HepG2 (cell line): ENCODE data around the gene GNGT2. TPM values are rescaled to one million over a fixed set of nuclear protein-coding genes. Genes with fewer than 3 reads are reported as not detected.
A peak's percentile ranks its signal among the peaks of the same experiment; 100 is the strongest.

Source experiments
- ATAC-seq: fragments of 200-7000 bp; cut with Tn5 transposase; 3 replicates; pipeline ENCODE4 v1.9.1; 2020; ENCODE audit warnings: mild to moderate bottlenecking, moderate library complexity
- BruUV-seq: library from RNA; stranded (reverse); fragments of 400-500 nt; replicated peaks from 2 replicates; lab custom pipeline; 2021; lab: Mats Ljungman, UMichigan
- CTCF ChIA-PET: fragments of 300-600 bp; formaldehyde crosslinking; extraction: SDS; loops from one replicate; lab custom pipeline; 2021; ENCODE audit warnings: low total read pairs, inconsistent platforms, low intra/inter-chr PET ratio; lab: Yijun Ruan, JAX
- POLR2A ChIA-PET: fragments of 350-600 bp; sonication (Branson Sonifier 250); formaldehyde crosslinking; loops from one replicate; lab custom pipeline; 2020; ENCODE audit warnings: antibody characterized with exemption, inconsistent platforms; lab: Yijun Ruan, JAX
- DNase-seq: peaks from one replicate; pipeline ENCODE4 v3.0.0-alpha.2; 2015; ENCODE audit warnings: low spot score
- FAIRE-seq: peaks from 3 replicates; lab custom pipeline; 2011; peaks lifted over from hg19 to GRCh38; lab: Jason Lieb, UNC
- H2AFZ ChIP-seq: one replicate; pipeline ENCODE4 v1.6.1; 2011; ENCODE audit warnings: low read length, inconsistent platforms
- H3K27ac ChIP-seq: fragments of 300-600 bp; 3 replicates; pipeline ENCODE4 v1.8.0; 2011; ENCODE audit warnings: mixed run types, mild to moderate bottlenecking, mixed read lengths, low read length, inconsistent platforms; ENCODE audit not compliant: insufficient read depth; ENCODE audit errors: extremely low read length
- H3K27me3 ChIP-seq, 2 experiments: fragments of 200-600 bp in 1 of 2; 2 replicates in 1 of 2; 3 replicates in 1 of 2; pipeline versions ENCODE4 v1.6.0 to v1.8.0; 2011; ENCODE audit warnings: low read length in 2 of 2, mild to moderate bottlenecking in 2 of 2, moderate library complexity in 2 of 2, inconsistent platforms in 1 of 2; ENCODE audit not compliant: insufficient read depth in 2 of 2, control insufficient read depth in 1 of 2
- H3K36me3 ChIP-seq, 2 experiments: fragments of 200-600 bp in 1 of 2; replicated peaks in 1 of 2; 2 replicates in 1 of 2; 3 replicates in 1 of 2; pipeline versions ENCODE4 v1.5.1 to v1.8.0; 2011; ENCODE audit warnings: low read length in 2 of 2, inconsistent platforms in 1 of 2; ENCODE audit not compliant: insufficient read depth in 2 of 2, control insufficient read depth in 1 of 2
- H3K4me1 ChIP-seq: 2 replicates; pipeline ENCODE4 v1.5.1; 2012; ENCODE audit warnings: low read length, inconsistent platforms; ENCODE audit not compliant: insufficient read depth
- H3K4me2 ChIP-seq: 2 replicates; pipeline ENCODE4 v1.6.0; 2011; ENCODE audit warnings: low read depth, low read length, inconsistent platforms
- H3K4me3 ChIP-seq, 3 experiments: fragments of 200-600 bp in 1 of 3; sonication (generic), shearing (Covaris generic) in 1 of 3; replicated peaks in 1 of 3; 2 replicates each; pipeline ENCODE4 v1.5.1; 2011 to 2016; ENCODE audit warnings: low read length in 3 of 3, inconsistent platforms in 2 of 3, low read depth in 2 of 3, mild to moderate bottlenecking in 2 of 3, control low read depth in 1 of 3, mixed read lengths in 1 of 3; ENCODE audit not compliant: insufficient read depth in 1 of 3
- H3K79me2 ChIP-seq: one replicate; pipeline ENCODE4 v1.6.1; 2011; ENCODE audit warnings: low read length, inconsistent platforms; ENCODE audit not compliant: insufficient read depth
- H3K9ac ChIP-seq: 2 replicates; pipeline ENCODE4 v1.6.0; 2011; ENCODE audit warnings: mild to moderate bottlenecking, low read depth, low read length, inconsistent platforms; ENCODE audit not compliant: insufficient read depth
- H3K9me3 ChIP-seq: 2 replicates; pipeline ENCODE4 v1.5.1; 2012; ENCODE audit warnings: mild to moderate bottlenecking, low read length
- H4K20me1 ChIP-seq: 2 replicates; pipeline ENCODE4 v1.6.0; 2011; ENCODE audit warnings: inconsistent platforms, mild to moderate bottlenecking, low read length, moderate library complexity; ENCODE audit not compliant: insufficient read depth
- AHR ChIP-seq: IDR thresholded peaks from 2 replicates; pipeline ENCODE4 v1.6.1; 2018; ENCODE audit warnings: missing genetic modification reagents, missing compliant biosample characterization
- HNRNPK ChIP-seq: fragments of 200-400 bp; formaldehyde crosslinking; IDR thresholded peaks from 2 replicates; pipeline ENCODE4 v1.6.1; 2018; ENCODE audit warnings: low read length, low read depth, moderate library complexity, mild to moderate bottlenecking; ENCODE audit not compliant: poor library complexity, severe bottlenecking
- PCBP2 ChIP-seq: fragments of 200-400 bp; formaldehyde crosslinking; optimal IDR thresholded peaks from 2 replicates; pipeline ENCODE3; 2018; ENCODE audit warnings: low read length, low read depth; ENCODE audit not compliant: poor library complexity, severe bottlenecking
- WGBS: methylation state at CpG from one replicate; pipeline ENCODE4 v1.1.6; 2017; ENCODE audit warnings: low lambda C conversion rate; 5-methylcytosine and 5-hydroxymethylcytosine counted together
- in situ Hi-C: cut with HindIII; loops from 2 replicates; pipeline ENCODE4 v1.10.0; 2017; ENCODE audit warnings: low pct_unique_long_range_greater_than_20kb; ENCODE audit not compliant: extremely low pct_ligation_motif_present
- intact Hi-C: fragments of 100-400 bp; cut with micrococcal nuclease; formaldehyde crosslinking; loops from one replicate; pipeline ENCODE4 v1.10.0; 2022; ENCODE audit not compliant: unreplicated experiment
- polyA plus RNA-seq, 8 experiments: library from polyadenylated mRNA; depleted of rRNA in 3 of 8; stranded (reverse) in 7 of 8; unstranded in 1 of 8; fragments of >200 nt; fragmentation: Illumina TruSeq in 4 of 8; extraction: Trizol in 4 of 8; gene quantifications; 2 replicates each; pipeline versions ENCODE4 v1.2.1 to v1.2.3, GENCODE V29; 2011 to 2016; ENCODE audit warnings: low read depth in 4 of 8, missing spikeins in 1 of 8, mixed read lengths in 1 of 8; ENCODE audit not compliant: insufficient read depth in 1 of 8
- total RNA-seq, 5 experiments: library from RNA; depleted of rRNA; stranded (reverse); fragments of >200 nt; fragmentation: Illumina TruSeq; extraction: Trizol; gene quantifications; 2 replicates each; pipeline ENCODE4 v1.2.3, GENCODE V29; 2016; ENCODE audit warnings: low read depth in 1 of 5
- TF ChIP-seq, protein P1 (sequence below): sonication (generic); formaldehyde crosslinking; IDR thresholded peaks from 2 replicates; pipeline ENCODE4 v1.5.0; 2020; ENCODE audit warnings: mild to moderate bottlenecking, missing genetic modification reagents

Gene GNGT2
- total and polyA plus RNA-seq, 2 of the 13 experiments (the other 11 are each of a cell fraction or from before 2014, with no cell fraction given), result not detected

DNA sequence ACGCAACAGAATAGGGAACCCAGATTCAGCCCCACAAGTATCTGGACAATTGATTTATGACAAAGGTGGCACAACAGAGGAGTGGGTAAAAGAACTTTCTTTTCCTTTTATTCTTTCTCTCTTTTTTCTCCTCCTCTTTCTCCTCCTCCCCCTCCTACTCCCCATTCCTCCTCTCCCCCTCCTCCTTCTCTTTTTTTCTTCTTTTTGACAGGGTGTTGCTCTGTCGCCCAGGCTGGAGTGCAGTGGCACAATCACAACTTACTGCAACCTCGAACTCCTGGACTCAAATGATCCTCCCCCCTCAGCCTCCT lies 16.1 kb downstream of the GNGT2 start:
- Histone ChIP-seq H3K4me2 (no peak overlapping the region), H3K4me1 (peaks cover 25% of the 10 kb centered on the region), H2AFZ (no peak overlapping the region), H3K4me3 (no peak overlapping the region), H3K36me3 (no peaks in the 10 kb centered on the region), H4K20me1 (no peaks in the 10 kb centered on the region), H3K9ac (no peak overlapping the region), H3K27ac (no peak overlapping the region), H3K9me3 (no peaks in the 10 kb centered on the region), H3K27me3 (peaks cover 0 to 2% of the 10 kb centered on the region in 2 experiments; a peak in 1 of 5 replicates), H3K79me2 (no peaks in the 10 kb centered on the region)
- no peak for DNase-seq
- no peak for ATAC-seq
- FAIRE-seq, result no peak
- in situ Hi-C loops (no loop called here), intact Hi-C loops (loop anchor here (5.0 kb wide), 1 partner anchor 87 kb away; no protein-coding TSS in a partner anchor)
- whole genome bisulfite sequencing, result 44% methylated on average over 3 of the region's 3 CpGs
- TF ChIP-seq HNRNPK (peak; percentile 67), AHR (CRISPR knock-in tag) (no peak), PCBP2 (peak; percentile 42)
- TF ChIP-seq, protein P1, sequence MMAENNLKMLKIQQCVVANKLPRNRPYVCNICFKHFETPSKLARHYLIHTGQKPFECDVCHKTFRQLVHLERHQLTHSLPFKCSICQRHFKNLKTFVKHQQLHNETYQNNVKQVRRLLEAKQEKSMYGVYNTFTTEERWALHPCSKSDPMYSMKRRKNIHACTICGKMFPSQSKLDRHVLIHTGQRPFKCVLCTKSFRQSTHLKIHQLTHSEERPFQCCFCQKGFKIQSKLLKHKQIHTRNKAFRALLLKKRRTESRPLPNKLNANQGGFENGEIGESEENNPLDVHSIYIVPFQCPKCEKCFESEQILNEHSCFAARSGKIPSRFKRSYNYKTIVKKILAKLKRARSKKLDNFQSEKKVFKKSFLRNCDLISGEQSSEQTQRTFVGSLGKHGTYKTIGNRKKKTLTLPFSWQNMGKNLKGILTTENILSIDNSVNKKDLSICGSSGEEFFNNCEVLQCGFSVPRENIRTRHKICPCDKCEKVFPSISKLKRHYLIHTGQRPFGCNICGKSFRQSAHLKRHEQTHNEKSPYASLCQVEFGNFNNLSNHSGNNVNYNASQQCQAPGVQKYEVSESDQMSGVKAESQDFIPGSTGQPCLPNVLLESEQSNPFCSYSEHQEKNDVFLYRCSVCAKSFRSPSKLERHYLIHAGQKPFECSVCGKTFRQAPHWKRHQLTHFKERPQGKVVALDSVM, result peak; percentile 30; the same call in 1 of the 2 replicates
- POLR2A ChIA-PET, result no interaction called here
- CTCF ChIA-PET, result no interaction called here
- BruUV-seq, result no TSS peak
